Neural crest cell (in vitro differentiated cells): ENCODE measurements around the gene LRTM2. TPM values are rescaled to one million over a fixed set of nuclear protein-coding genes. Genes with fewer than 3 reads are reported as not detected.

Source experiments
- DNase-seq: peaks from one replicate; pipeline ENCODE4 v3.0.0; 2021; ENCODE audit warnings: low read depth, mixed read lengths, low spot score
- H3K27ac Mint-ChIP-seq: one replicate; pipeline ENCODE4 v1.8.0; 2021; ENCODE audit warnings: mild to moderate bottlenecking, mixed read lengths; ENCODE audit not compliant: unreplicated experiment
- H3K27me3 Mint-ChIP-seq: 2 replicates; pipeline ENCODE4 v1.8.0; 2021; ENCODE audit warnings: low read depth, mild to moderate bottlenecking, mixed read lengths
- H3K36me3 Mint-ChIP-seq: 2 replicates; pipeline ENCODE4 v1.8.0; 2021; ENCODE audit warnings: low read depth, mild to moderate bottlenecking, mixed read lengths
- H3K4me1 Mint-ChIP-seq: 2 replicates; pipeline ENCODE4 v1.8.0; 2021; ENCODE audit warnings: mixed read lengths
- H3K4me3 Mint-ChIP-seq: one replicate; pipeline ENCODE4 v1.8.0; 2021; ENCODE audit warnings: mild to moderate bottlenecking, mixed read lengths
- H3K9me3 Mint-ChIP-seq: 2 replicates; pipeline ENCODE4 v1.8.0; 2021; ENCODE audit warnings: mixed read lengths
- CTCF ChIP-seq: fragments of 200-600 bp; sonication (generic); conservative IDR thresholded peaks from 2 replicates; pipeline ENCODE4 v1.5.0; 2021; ENCODE audit warnings: antibody characterized with exemption, mild to moderate bottlenecking
- long read RNA-seq: library from polyadenylated mRNA; unstranded; transcript quantifications from one replicate; pipeline ENCODE4 v2.0.0, GENCODE V29; 2020
- total RNA-seq: library from RNA; stranded (reverse); gene quantifications from 2 replicates; pipeline ENCODE4 v1.2.1, GENCODE V29; 2021

The LRTM2 gene
- 0.19 TPM in 1 of 2 replicates, not detected in the other for total RNA-seq
- long read RNA-seq, result 0 reads

- no peak within 1 kb of the TSS for H3K27ac Mint-ChIP-seq
- no peak within 1 kb of the TSS for H3K4me3 Mint-ChIP-seq
- no peaks in the 10 kb centered on the region for H3K9me3 Mint-ChIP-seq
- DNase-seq, result no peak
- peaks cover 42% of the 10 kb centered on the region for H3K27me3 Mint-ChIP-seq
- no peak for TF ChIP-seq CTCF
- peaks cover 2% of the 10 kb centered on the region for H3K36me3 Mint-ChIP-seq
- H3K4me1 Mint-ChIP-seq, result peaks cover 33% of the 10 kb centered on the region
Measured at GRCh38 chr12:1820191-1820895, at the start of gene LRTM2. Gene LRTM2 (plus strand): TSS chr12:1820565. CDS start chr12:1828149, 7,584 bp downstream.

DNA sequence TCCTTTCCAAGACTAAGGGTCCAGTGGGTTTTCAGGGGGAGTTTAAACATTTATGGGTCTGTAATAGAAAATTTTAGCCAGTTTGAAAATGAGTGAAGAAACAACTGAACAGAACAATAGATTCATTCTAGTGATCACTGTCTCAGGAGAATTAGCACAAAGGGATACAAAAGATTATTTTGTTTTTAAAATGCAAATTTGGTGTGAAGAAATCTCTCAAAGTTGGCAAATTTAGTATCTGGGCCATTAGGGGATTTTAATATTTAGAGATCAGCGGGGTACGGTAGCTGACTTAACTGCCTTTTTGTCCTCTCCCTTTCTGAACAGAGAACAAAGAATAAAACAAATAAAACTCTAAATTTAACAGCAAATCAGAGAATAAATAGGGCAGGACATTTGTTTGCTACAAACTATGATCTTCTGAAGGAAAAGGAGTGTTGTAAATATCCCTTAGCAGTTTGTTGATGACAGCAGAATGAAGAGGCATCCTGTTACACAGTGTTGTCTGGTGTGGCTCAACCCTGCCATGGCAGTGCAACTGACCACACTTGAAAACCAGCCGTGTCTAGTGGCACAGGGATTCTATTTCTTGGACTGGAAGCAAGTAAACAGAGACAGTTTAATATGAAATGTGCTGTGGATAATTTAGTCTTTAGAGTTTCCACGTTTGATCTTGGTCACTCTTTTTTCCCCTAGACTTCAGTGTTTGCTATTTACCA, 46.3 kb upstream of the LRTM2 start:
- peaks cover 5% of the 10 kb centered on the region for H3K36me3 Mint-ChIP-seq
- peaks cover 28% of the 10 kb centered on the region for H3K4me1 Mint-ChIP-seq
- H3K9me3 Mint-ChIP-seq, result no peaks in the 10 kb centered on the region
- H3K4me3 Mint-ChIP-seq, result no peak overlapping the region
- no peak for DNase-seq
- peak overlapping the region; percentile 40 for H3K27ac Mint-ChIP-seq
- no peaks in the 10 kb centered on the region for H3K27me3 Mint-ChIP-seq
- TF ChIP-seq CTCF, result no peak

DNA sequence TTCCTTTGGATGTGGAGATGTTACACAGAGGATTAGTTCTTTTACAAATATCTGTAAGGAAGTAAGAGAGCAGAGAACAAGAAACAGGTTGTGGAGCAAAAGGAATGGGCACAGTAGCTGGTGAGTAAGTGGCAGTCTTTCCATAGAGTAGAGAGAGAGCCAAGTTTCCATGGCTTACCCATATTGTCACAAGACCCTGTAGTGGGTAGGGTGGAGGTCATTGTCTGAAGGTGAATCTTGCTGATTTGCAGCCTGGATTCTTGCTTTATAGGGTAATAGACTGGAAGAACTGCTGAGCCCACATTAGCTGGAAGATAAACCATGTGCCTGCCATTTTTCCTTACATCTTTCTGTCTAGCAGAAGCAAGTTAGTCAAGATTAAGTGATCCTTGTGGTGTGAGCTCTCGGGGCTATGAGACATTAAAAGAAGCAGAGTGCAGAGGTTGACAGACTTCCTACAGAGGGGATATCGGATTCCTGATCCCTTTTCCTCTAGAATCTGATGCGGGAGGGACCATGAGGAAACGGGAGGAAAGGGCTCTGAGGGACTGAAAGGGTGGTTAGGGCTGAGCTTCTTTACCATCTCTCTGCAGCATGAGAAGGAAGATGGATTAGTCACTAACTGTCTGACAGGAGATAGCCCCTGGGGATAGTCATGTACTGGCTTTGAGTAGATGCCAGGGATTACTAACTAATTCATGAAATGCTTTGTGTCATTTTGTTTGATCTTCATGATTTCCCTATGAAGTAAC, 44.0 kb upstream of the LRTM2 start:
- Mint-ChIP-seq H3K27ac (peak overlapping the region; percentile 15), H3K36me3 (peaks cover 12% of the 10 kb centered on the region), H3K9me3 (no peaks in the 10 kb centered on the region), H3K27me3 (no peaks in the 10 kb centered on the region), H3K4me3 (no peak overlapping the region), H3K4me1 (peaks cover 33% of the 10 kb centered on the region)
- DNase-seq, result no peak
- TF ChIP-seq CTCF, result no peak

DNA sequence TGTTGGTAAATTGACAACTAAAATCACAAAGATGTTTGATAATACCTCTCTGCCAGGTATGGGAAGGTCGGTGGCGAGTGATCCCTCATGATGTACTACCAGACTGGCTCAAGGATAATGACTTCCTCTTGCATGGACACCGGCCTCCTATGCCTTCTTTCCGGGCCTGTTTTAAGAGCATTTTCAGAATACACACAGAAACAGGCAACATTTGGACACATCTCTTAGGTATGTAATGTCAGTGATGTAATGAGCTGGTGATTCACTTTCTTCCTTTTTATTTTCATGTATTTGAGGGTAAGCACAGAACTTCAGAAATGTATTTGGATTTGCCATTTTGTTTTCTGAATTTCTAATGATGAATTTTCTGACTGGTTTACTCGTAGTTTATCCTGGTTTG, 42.6 kb upstream of the LRTM2 start:
- Mint-ChIP-seq H3K4me3 (no peak overlapping the region), H3K4me1 (peaks cover 33% of the 10 kb centered on the region), H3K27me3 (no peaks in the 10 kb centered on the region)

More for the DNA sequence above, 42.6 kb upstream of the LRTM2 start:
- Mint-ChIP-seq H3K36me3 (peaks cover 12% of the 10 kb centered on the region), H3K27ac (no peak overlapping the region), H3K9me3 (no peaks in the 10 kb centered on the region)
- no peak for DNase-seq
- no peak for TF ChIP-seq CTCF
